A549 (cell line): ENCODE measurements around the gene KCNK16. TPM values are rescaled to one million over a fixed set of nuclear protein-coding genes. Genes with fewer than 3 reads are reported as not detected.

Source experiments
- ATAC-seq, 2 experiments: fragments of 200-7000 bp in 1 of 2; fragments of >200 bp in 1 of 2; cut with Nextera tagmentation in 1 of 2; cut with Tn5 transposase in 1 of 2; 3 replicates each; pipeline versions ENCODE4 v1.8.0 to v1.9.1; 2018 to 2020; ENCODE audit warnings: mild to moderate bottlenecking in 1 of 2, moderate library complexity in 1 of 2
- CTCF ChIA-PET: fragments of 300-600 bp; sonication (Branson Sonifier 250); formaldehyde crosslinking; extraction: SDS; loops from one replicate; lab custom pipeline; 2021; ENCODE audit warnings: antibody characterized with exemption, inconsistent platforms; lab: Yijun Ruan, JAX
- POLR2A ChIA-PET: fragments of 350-600 bp; formaldehyde crosslinking; extraction: SDS; loops from one replicate; lab custom pipeline; 2021; ENCODE audit warnings: antibody characterized with exemption, inconsistent platforms; lab: Yijun Ruan, JAX
- DNase-seq, 2 experiments: peaks; one replicate each; pipeline versions ENCODE4 v3.0.0 to v3.0.0-alpha.2; 2011 to 2016; ENCODE audit warnings: low read depth in 1 of 2, low spot score in 1 of 2
- FAIRE-seq: peaks from 2 replicates; lab custom pipeline; 2011; peaks lifted over from hg19 to GRCh38; lab: Jason Lieb, UNC
- H3K27ac ChIP-seq, 2 experiments: fragments of >200 bp; sonication (Bioruptor Twin); formaldehyde crosslinking; 3 replicates each; pipeline ENCODE4 v1.5.1; 2016 to 2017
- H3K4me1 ChIP-seq: fragments of >200 bp; sonication (Bioruptor Twin); formaldehyde crosslinking; 3 replicates; pipeline ENCODE4 v1.6.1; 2016
- H3K4me2 ChIP-seq: fragments of >200 bp; sonication (Bioruptor Twin); formaldehyde crosslinking; 3 replicates; pipeline ENCODE4 v1.6.1; 2016
- H3K4me3 ChIP-seq: fragments of >200 bp; sonication (Bioruptor Twin); formaldehyde crosslinking; 3 replicates; pipeline ENCODE4 v1.5.1; 2016
- H3K9me3 ChIP-seq: fragments of >200 bp; sonication (Bioruptor Twin); formaldehyde crosslinking; 3 replicates; pipeline ENCODE4 v1.6.1; 2016
- BHLHE40 ChIP-seq: IDR thresholded peaks from 2 replicates; pipeline ENCODE4 v1.6.1; 2012; ENCODE audit warnings: low read depth, low read length, inconsistent platforms
- CBX2 ChIP-seq: fragments of 200-600 bp; sonication (generic); IDR thresholded peaks from 2 replicates; pipeline ENCODE4 v1.6.1; 2016; ENCODE audit warnings: low read depth, mild to moderate bottlenecking, borderline replicate concordance
- CBX8 ChIP-seq: fragments of 200-600 bp; sonication (generic); IDR thresholded peaks from 2 replicates; pipeline ENCODE4 v1.6.1; 2016
- CEBPB ChIP-seq, 2 experiments: fragments of >200 bp in 1 of 2; sonication (Bioruptor Twin) in 1 of 2; formaldehyde crosslinking in 1 of 2; IDR thresholded peaks; 2 replicates each; pipeline ENCODE4 v1.6.1; 2012 to 2016
- CHD2 ChIP-seq: fragments of 150-350 bp; IDR thresholded peaks from 2 replicates; pipeline ENCODE4 v1.6.1; 2014; ENCODE audit warnings: low read length; ENCODE audit not compliant: partially characterized antibody
- E2F6 ChIP-seq: IDR thresholded peaks from 2 replicates; pipeline ENCODE4 v1.6.1; 2012; ENCODE audit warnings: low read depth, borderline replicate concordance
- EHF ChIP-seq: fragments of 250-450 bp; sonication (Bioruptor Pico); IDR thresholded peaks from 2 replicates; pipeline ENCODE4 v1.5.0; 2020; ENCODE audit warnings: mild to moderate bottlenecking
- EHMT2 ChIP-seq: fragments of 200-600 bp; sonication (generic); IDR thresholded peaks from 2 replicates; pipeline ENCODE4 v1.6.1; 2016; ENCODE audit warnings: antibody characterized with exemption, low read depth, mild to moderate bottlenecking, moderate library complexity
- HES2 ChIP-seq: fragments of >200 bp; sonication (Bioruptor Twin); formaldehyde crosslinking; IDR thresholded peaks from 2 replicates; pipeline ENCODE4 v1.6.1; 2016
- HEYL ChIP-seq: fragments of 250-450 bp; sonication (Bioruptor Pico); IDR thresholded peaks from 2 replicates; pipeline ENCODE4 v1.8.0; 2021; ENCODE audit warnings: mild to moderate bottlenecking, moderate library complexity
- HMGXB4 ChIP-seq: fragments of 250-450 bp; sonication (Bioruptor Pico); IDR thresholded peaks from 2 replicates; pipeline ENCODE4 v1.5.0; 2021; ENCODE audit warnings: mild to moderate bottlenecking, moderate library complexity, borderline replicate concordance
- HOXA7 ChIP-seq: fragments of 250-450 bp; sonication (Bioruptor Pico); IDR thresholded peaks from 2 replicates; pipeline ENCODE4 v1.5.0; 2020; ENCODE audit warnings: mild to moderate bottlenecking, moderate library complexity
- HOXB5 ChIP-seq: fragments of 250-450 bp; sonication (Bioruptor Pico); IDR thresholded peaks from 2 replicates; pipeline ENCODE4 v1.5.0; 2020; ENCODE audit warnings: mild to moderate bottlenecking, moderate library complexity
- JUN ChIP-seq, 2 experiments: fragments of >200 bp; sonication (Bioruptor Twin); formaldehyde crosslinking; IDR thresholded peaks; 2 replicates in 1 of 2; 3 replicates in 1 of 2; pipeline ENCODE4 v1.6.1; 2016 to 2017
- JUNB ChIP-seq: fragments of >200 bp; sonication (Bioruptor Twin); formaldehyde crosslinking; IDR thresholded peaks from 2 replicates; pipeline ENCODE4 v1.6.1; 2016
- MAZ ChIP-seq: fragments of 150-350 bp; IDR thresholded peaks from 2 replicates; pipeline ENCODE4 v1.6.1; 2014; ENCODE audit warnings: antibody characterized with exemption, low read depth, low read length, borderline replicate concordance
- NFE2L2 ChIP-seq: fragments of 150-350 bp; conservative IDR thresholded peaks from 2 replicates; pipeline ENCODE4 v1.6.1; 2014; ENCODE audit warnings: low read length
- NPAS2 ChIP-seq: fragments of 250-450 bp; sonication (Bioruptor Pico); IDR thresholded peaks from 2 replicates; pipeline ENCODE4 v1.8.0; 2022; ENCODE audit warnings: mild to moderate bottlenecking, moderate library complexity, borderline replicate concordance
- NR3C1 ChIP-seq: fragments of >200 bp; sonication (Bioruptor Twin); formaldehyde crosslinking; IDR thresholded peaks from 3 replicates; pipeline ENCODE4 v1.6.1; 2017
- PHF8 ChIP-seq: fragments of 200-600 bp; sonication (generic); IDR thresholded peaks from 2 replicates; pipeline ENCODE4 v1.6.1; 2016; ENCODE audit warnings: low read depth, mild to moderate bottlenecking, antibody characterized with exemption, moderate library complexity, borderline replicate concordance
- POLR2AphosphoS2 ChIP-seq: conservative IDR thresholded peaks from 2 replicates; pipeline ENCODE4 v1.6.1; 2012; ENCODE audit warnings: low read length, improper control_type of control experiment, inconsistent platforms
- RNF2 ChIP-seq: fragments of 200-600 bp; sonication (generic); IDR thresholded peaks from 2 replicates; pipeline ENCODE4 v1.6.1; 2016; ENCODE audit warnings: low read depth, mild to moderate bottlenecking, antibody characterized with exemption, moderate library complexity, borderline replicate concordance
- TFCP2L1 ChIP-seq: fragments of 250-450 bp; sonication (Bioruptor Pico); IDR thresholded peaks from 2 replicates; pipeline ENCODE4 v1.5.0; 2021; ENCODE audit warnings: mild to moderate bottlenecking
- ZFP36 ChIP-seq: fragments of 450-650 bp; IDR thresholded peaks from 2 replicates; pipeline ENCODE4 v1.6.1; 2014; ENCODE audit warnings: borderline replicate concordance; ENCODE audit not compliant: partially characterized antibody
- ZSCAN20 ChIP-seq: fragments of 250-450 bp; sonication (Bioruptor Pico); IDR thresholded peaks from 2 replicates; pipeline ENCODE4 v1.8.0; 2022; ENCODE audit warnings: mild to moderate bottlenecking, moderate library complexity
- WGBS: methylation state at CpG from one replicate; pipeline ENCODE4 v1.1.6; 2017; ENCODE audit errors: missing lambda C conversion rate; 5-methylcytosine and 5-hydroxymethylcytosine counted together
- polyA plus RNA-seq, 4 experiments: library from polyadenylated mRNA; depleted of rRNA in 3 of 4; stranded (reverse); fragments of >200 nt; fragmentation: RNase III in 1 of 4; extraction: RNeasy Plus Mini Kit Qiagen cat#74134 plus additional on column Dnase treatment in 1 of 4; gene quantifications; 2 replicates in 3 of 4; 3 replicates in 1 of 4; pipeline ENCODE4 v1.2.3, GENCODE V29; 2011 to 2017
- TF ChIP-seq, protein P1 (sequence below): fragments of 200-600 bp; sonication (generic); IDR thresholded peaks from 2 replicates; pipeline ENCODE4 v1.6.1; 2016; ENCODE audit warnings: antibody characterized with exemption, mild to moderate bottlenecking, moderate library complexity
- TF ChIP-seq, protein P2 (sequence below): fragments of 450-650 bp; IDR thresholded peaks from 2 replicates; pipeline ENCODE4 v1.6.1; 2014; ENCODE audit warnings: antibody characterized with exemption

KCNK16 gene
- polyA plus RNA-seq, 2 of the 4 experiments (the other 2 are of a cell fraction): not detected

DNA sequence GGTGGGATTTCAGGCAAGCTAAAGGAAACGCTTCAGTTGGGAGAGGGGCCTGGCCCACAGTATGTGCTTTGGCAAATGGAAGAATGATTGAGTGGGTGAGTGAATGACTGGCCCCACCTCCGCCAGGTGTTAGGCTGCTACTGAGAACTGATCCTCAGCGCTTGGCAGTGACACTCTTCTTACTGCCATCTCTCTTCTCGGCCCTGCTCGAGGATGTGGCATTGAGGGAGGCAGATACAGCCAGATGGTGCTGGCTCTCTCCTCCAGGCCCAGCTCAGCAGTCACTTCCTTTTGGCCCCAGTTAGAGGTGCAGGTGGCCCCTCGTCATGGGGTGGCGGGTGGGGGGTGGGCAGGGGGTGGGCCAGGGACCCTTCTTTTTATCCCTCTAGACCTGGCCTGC is 54.3 kb downstream of the KCNK16 start:
- CTCF ChIA-PET: no interaction called here
- Histone ChIP-seq H3K4me1 (no peaks in the 10 kb centered on the region), H3K9me3 (no peaks in the 10 kb centered on the region), H3K4me2 (no peak overlapping the region), H3K4me3 (no peak overlapping the region), H3K27ac (no peak overlapping the region)
- POLR2A ChIA-PET: no interaction called here
- FAIRE-seq: no peak
- no peak for DNase-seq
- 78% methylated on average over 4 of the region's 7 CpGs for WGBS
- no peak for TF ChIP-seq RNF2
- TF ChIP-seq JUN (IDR thresholded peaks at IDR 0.05): no peak
- TF ChIP-seq HOXA7 (CRISPR knock-in tag): no peak
- TF ChIP-seq ZSCAN20 (CRISPR knock-in tag): no peak
- TF ChIP-seq HES2: no peak
- TF ChIP-seq NPAS2 (CRISPR knock-in tag): no peak
- TF ChIP-seq MAZ: no peak
- TF ChIP-seq CBX2: no peak
- TF ChIP-seq CBX8: no peak
- no peak for TF ChIP-seq NR3C1
- no peak for TF ChIP-seq BHLHE40
- no peak for TF ChIP-seq HMGXB4 (CRISPR knock-in tag)
- no peak for ATAC-seq

DNA sequence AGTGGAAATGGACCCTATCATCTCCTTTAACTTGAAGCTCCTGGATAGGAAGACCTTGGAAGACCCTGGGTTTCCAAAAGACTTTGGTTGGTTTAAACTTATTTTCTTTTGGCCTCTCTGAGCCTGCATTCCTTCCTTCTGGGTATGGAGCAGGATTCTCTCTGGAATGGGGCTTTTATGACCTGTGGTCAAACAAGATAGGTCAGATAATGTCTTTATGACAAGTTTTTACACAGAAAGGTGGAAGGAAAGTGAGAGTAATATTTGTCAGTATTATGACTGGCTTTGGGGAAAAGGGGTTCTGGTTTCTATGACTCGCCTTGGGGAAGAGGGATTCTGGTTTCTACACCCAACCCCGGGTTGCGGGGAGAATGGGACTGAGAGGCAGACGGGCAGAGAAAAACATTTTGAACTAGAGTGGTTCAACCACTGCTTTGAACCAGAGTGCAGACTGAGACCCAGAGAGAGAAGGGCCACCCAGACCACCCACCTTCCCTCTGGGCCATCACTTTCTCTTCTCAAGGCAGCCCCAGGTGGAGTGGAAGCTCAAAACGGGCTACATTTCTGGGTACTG is 55.6 kb downstream of the KCNK16 start:
- H3K4me2 ChIP-seq: no peak overlapping the region
- ATAC-seq: no peak
- TF ChIP-seq HES2 (no peak), EHF (no peak), NR3C1 (no peak), CHD2 (no peak), HOXB5 (CRISPR knock-in tag) (no peak), JUN (IDR thresholded peaks at IDR 0.05) (no peak), ZFP36 (no peak), CEBPB (IDR thresholded peaks at IDR 0.05) (no peak), HEYL (no peak), JUNB (no peak), TFCP2L1 (CRISPR knock-in tag) (no peak), CBX2 (no peak), E2F6 (no peak), PHF8 (no peak), POLR2AphosphoS2 (no peak), EHMT2 (no peak), HOXA7 (CRISPR knock-in tag) (no peak), NFE2L2 (no peak)
- TF ChIP-seq, protein P1, sequence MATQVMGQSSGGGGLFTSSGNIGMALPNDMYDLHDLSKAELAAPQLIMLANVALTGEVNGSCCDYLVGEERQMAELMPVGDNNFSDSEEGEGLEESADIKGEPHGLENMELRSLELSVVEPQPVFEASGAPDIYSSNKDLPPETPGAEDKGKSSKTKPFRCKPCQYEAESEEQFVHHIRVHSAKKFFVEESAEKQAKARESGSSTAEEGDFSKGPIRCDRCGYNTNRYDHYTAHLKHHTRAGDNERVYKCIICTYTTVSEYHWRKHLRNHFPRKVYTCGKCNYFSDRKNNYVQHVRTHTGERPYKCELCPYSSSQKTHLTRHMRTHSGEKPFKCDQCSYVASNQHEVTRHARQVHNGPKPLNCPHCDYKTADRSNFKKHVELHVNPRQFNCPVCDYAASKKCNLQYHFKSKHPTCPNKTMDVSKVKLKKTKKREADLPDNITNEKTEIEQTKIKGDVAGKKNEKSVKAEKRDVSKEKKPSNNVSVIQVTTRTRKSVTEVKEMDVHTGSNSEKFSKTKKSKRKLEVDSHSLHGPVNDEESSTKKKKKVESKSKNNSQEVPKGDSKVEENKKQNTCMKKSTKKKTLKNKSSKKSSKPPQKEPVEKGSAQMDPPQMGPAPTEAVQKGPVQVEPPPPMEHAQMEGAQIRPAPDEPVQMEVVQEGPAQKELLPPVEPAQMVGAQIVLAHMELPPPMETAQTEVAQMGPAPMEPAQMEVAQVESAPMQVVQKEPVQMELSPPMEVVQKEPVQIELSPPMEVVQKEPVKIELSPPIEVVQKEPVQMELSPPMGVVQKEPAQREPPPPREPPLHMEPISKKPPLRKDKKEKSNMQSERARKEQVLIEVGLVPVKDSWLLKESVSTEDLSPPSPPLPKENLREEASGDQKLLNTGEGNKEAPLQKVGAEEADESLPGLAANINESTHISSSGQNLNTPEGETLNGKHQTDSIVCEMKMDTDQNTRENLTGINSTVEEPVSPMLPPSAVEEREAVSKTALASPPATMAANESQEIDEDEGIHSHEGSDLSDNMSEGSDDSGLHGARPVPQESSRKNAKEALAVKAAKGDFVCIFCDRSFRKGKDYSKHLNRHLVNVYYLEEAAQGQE: no peak
- TF ChIP-seq, protein P2, sequence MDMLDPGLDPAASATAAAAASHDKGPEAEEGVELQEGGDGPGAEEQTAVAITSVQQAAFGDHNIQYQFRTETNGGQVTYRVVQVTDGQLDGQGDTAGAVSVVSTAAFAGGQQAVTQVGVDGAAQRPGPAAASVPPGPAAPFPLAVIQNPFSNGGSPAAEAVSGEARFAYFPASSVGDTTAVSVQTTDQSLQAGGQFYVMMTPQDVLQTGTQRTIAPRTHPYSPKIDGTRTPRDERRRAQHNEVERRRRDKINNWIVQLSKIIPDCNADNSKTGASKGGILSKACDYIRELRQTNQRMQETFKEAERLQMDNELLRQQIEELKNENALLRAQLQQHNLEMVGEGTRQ: no peak
- TF ChIP-seq, all 56 proteins: peak for 0
- no peak overlapping the region for H3K27ac ChIP-seq
- no peaks in the 10 kb centered on the region for H3K4me1 ChIP-seq
- ChIA-PET CTCF (interaction anchor here (2.0 kb wide), 1 partner anchor 36 kb away, joined by 7 read pairs; no protein-coding TSS in a partner anchor), POLR2A (no interaction called here)
- 56% methylated on average over 5 of the region's 5 CpGs for WGBS
- H3K4me3 ChIP-seq: no peak overlapping the region
- DNase-seq (no peak), FAIRE-seq (no peak)
- H3K9me3 ChIP-seq: no peaks in the 10 kb centered on the region
